Neural progenitor cell (in vitro differentiated cells): ENCODE measurements around the gene PIF1. TPM values are rescaled to one million over a fixed set of nuclear protein-coding genes. Genes with fewer than 3 reads are reported as not detected.

Experiments
- DNase-seq: peaks from one replicate; pipeline ENCODE4 v3.0.0-alpha.2; 2016; ENCODE audit warnings: low spot score
- H2AFZ ChIP-seq: fragments of 200-600 bp; sonication (generic); replicated peaks from 2 replicates; pipeline ENCODE4 v1.6.1; 2016; ENCODE audit warnings: antibody characterized with exemption
- H3F3A ChIP-seq: fragments of 200-600 bp; sonication (generic); 2 replicates; pipeline ENCODE4 v1.6.1; 2016; ENCODE audit warnings: antibody characterized with exemption, low read depth
- H3K27ac ChIP-seq: fragments of 200-600 bp; sonication (generic); 2 replicates; pipeline ENCODE4 v1.5.1; 2016; ENCODE audit warnings: mild to moderate bottlenecking
- H3K27me3 ChIP-seq: fragments of 200-600 bp; sonication (generic); 2 replicates; pipeline ENCODE4 v1.6.1; 2016; ENCODE audit warnings: mild to moderate bottlenecking, moderate library complexity
- H3K36me3 ChIP-seq: fragments of 200-600 bp; sonication (generic); 2 replicates; pipeline ENCODE4 v1.5.1; 2016
- H3K4me1 ChIP-seq: fragments of 200-600 bp; sonication (generic); 2 replicates; pipeline ENCODE4 v1.6.1; 2016; ENCODE audit warnings: mixed run types
- H3K4me2 ChIP-seq: fragments of 200-600 bp; sonication (generic); 2 replicates; pipeline ENCODE4 v1.6.1; 2016
- H3K4me3 ChIP-seq: fragments of 200-600 bp; sonication (generic); 2 replicates; pipeline ENCODE4 v1.5.1; 2016
- H3K79me2 ChIP-seq: fragments of 200-600 bp; sonication (generic); 2 replicates; pipeline ENCODE4 v1.6.1; 2016; ENCODE audit warnings: low read depth
- H3K9ac ChIP-seq: fragments of 200-600 bp; sonication (generic); 2 replicates; pipeline ENCODE4 v1.6.1; 2016
- H3K9me3 ChIP-seq: fragments of 200-600 bp; sonication (generic); 2 replicates; pipeline ENCODE4 v1.5.1; 2016; ENCODE audit warnings: low read depth
- H4K20me1 ChIP-seq: fragments of 200-600 bp; sonication (generic); 2 replicates; pipeline ENCODE4 v1.6.1; 2016; ENCODE audit warnings: low read depth
- H3K27ac Mint-ChIP-seq: 3 replicates; pipeline ENCODE4 v1.8.0; 2021; ENCODE audit warnings: mixed read lengths
- H3K27me3 Mint-ChIP-seq: 2 replicates; pipeline ENCODE4 v1.8.0; 2022; ENCODE audit warnings: low read depth, mild to moderate bottlenecking, inconsistent platforms, moderate library complexity, mixed read lengths; ENCODE audit not compliant: insufficient read depth
- H3K36me3 Mint-ChIP-seq: 3 replicates; pipeline ENCODE4 v1.8.0; 2021; ENCODE audit warnings: mixed read lengths
- H3K4me1 Mint-ChIP-seq: 3 replicates; pipeline ENCODE4 v1.8.0; 2021; ENCODE audit warnings: mixed read lengths
- H3K4me3 Mint-ChIP-seq: 3 replicates; pipeline ENCODE4 v1.8.0; 2021; ENCODE audit warnings: mild to moderate bottlenecking, moderate library complexity, mixed read lengths
- H3K9me3 Mint-ChIP-seq: 3 replicates; pipeline ENCODE4 v1.8.0; 2020; ENCODE audit warnings: mixed read lengths
- CTCF ChIP-seq: fragments of 200-600 bp; sonication (generic); IDR thresholded peaks from 2 replicates; pipeline ENCODE4 v1.5.1; 2017; ENCODE audit warnings: antibody characterized with exemption, mild to moderate bottlenecking
- EZH2 ChIP-seq: fragments of 200-600 bp; sonication (generic); IDR thresholded peaks from 2 replicates; pipeline ENCODE4 v1.6.1; 2017; ENCODE audit warnings: antibody characterized with exemption, mild to moderate bottlenecking, moderate library complexity
- EZH2phosphoT487 ChIP-seq: fragments of 200-600 bp; sonication (generic); IDR thresholded peaks from 2 replicates; pipeline ENCODE4 v1.6.1; 2017; ENCODE audit warnings: antibody characterized with exemption
- total RNA-seq: library from RNA; depleted of rRNA; stranded (reverse); fragments of >200 nt; gene quantifications from 2 replicates; pipeline ENCODE4 v1.2.3, GENCODE V29; 2015; ENCODE audit warnings: low replicate concordance

Gene PIF1
- total RNA-seq, 1 donor from 2014 or later, result 50.8 TPM

GRCh38 chr15:64774037-64774628 lies 51.3 kb downstream of the PIF1 start:
- H3K9me3 Mint-ChIP-seq, result no peaks in the 10 kb centered on the region
- Histone ChIP-seq H2AFZ (peak overlapping the region; percentile 46), H3K4me1 (peaks cover 14% of the 10 kb centered on the region), H3K36me3 (no peaks in the 10 kb centered on the region), H3K9me3 (no peaks in the 10 kb centered on the region), H3K27me3 (peaks cover 55% of the 10 kb centered on the region), H3K9ac (no peak overlapping the region), H3F3A (peaks cover 28% of the 10 kb centered on the region), H4K20me1 (no peaks in the 10 kb centered on the region), H3K4me2 (peak overlapping the region; percentile 82), H3K27ac (no peak overlapping the region), H3K79me2 (peaks cover 32% of the 10 kb centered on the region), H3K4me3 (peak overlapping the region; percentile 84)
- peak overlapping the region; percentile 90 for H3K4me3 Mint-ChIP-seq
- H3K27ac Mint-ChIP-seq, result peak overlapping the region; percentile 23
- H3K4me1 Mint-ChIP-seq, result peaks cover 29% of the 10 kb centered on the region
- no peaks in the 10 kb centered on the region for H3K36me3 Mint-ChIP-seq
- peaks cover 12% of the 10 kb centered on the region for H3K27me3 Mint-ChIP-seq
- TF ChIP-seq EZH2phosphoT487 (peak; percentile 21), EZH2 (peak; percentile 15), CTCF (no peak)
- DNase-seq, result no peak

- Histone ChIP-seq H2AFZ (no peak overlapping the region), H3K27me3 (peaks cover 53% of the 10 kb centered on the region), H3K4me1 (peaks cover 14% of the 10 kb centered on the region), H3K4me3 (no peak overlapping the region), H3K79me2 (peaks cover 34% of the 10 kb centered on the region), H3K4me2 (peak overlapping the region; percentile 82), H3K9me3 (no peaks in the 10 kb centered on the region), H3K27ac (no peak overlapping the region), H3K9ac (no peak overlapping the region), H4K20me1 (no peaks in the 10 kb centered on the region), H3F3A (peaks cover 28% of the 10 kb centered on the region), H3K36me3 (no peaks in the 10 kb centered on the region)
- DNase-seq, result no peak
- no peaks in the 10 kb centered on the region for H3K36me3 Mint-ChIP-seq
- H3K9me3 Mint-ChIP-seq, result no peaks in the 10 kb centered on the region
- H3K27me3 Mint-ChIP-seq, result peaks cover 12% of the 10 kb centered on the region
- H3K4me3 Mint-ChIP-seq, result peak overlapping the region; percentile 90
- TF ChIP-seq EZH2phosphoT487 (no peak), EZH2 (no peak), CTCF (no peak)
- no peak overlapping the region for H3K27ac Mint-ChIP-seq
- peaks cover 27% of the 10 kb centered on the region for H3K4me1 Mint-ChIP-seq
Observed at GRCh38 chr15:64773606-64774005, 51.8 kb downstream of the PIF1 start.

- no peak overlapping the region for H3K4me2 ChIP-seq
- H3K4me3 ChIP-seq, result no peak overlapping the region
- Mint-ChIP-seq H3K27ac (no peak overlapping the region), H3K4me3 (peak overlapping the region; percentile 90), H3K27me3 (peaks cover 10% of the 10 kb centered on the region), H3K36me3 (no peaks in the 10 kb centered on the region), H3K9me3 (no peaks in the 10 kb centered on the region), H3K4me1 (peaks cover 29% of the 10 kb centered on the region)
- H4K20me1 ChIP-seq, result no peaks in the 10 kb centered on the region
- H3K36me3 ChIP-seq, result no peaks in the 10 kb centered on the region
- H3K9me3 ChIP-seq, result no peaks in the 10 kb centered on the region
- no peak overlapping the region for H3K27ac ChIP-seq
- peaks cover 41% of the 10 kb centered on the region for H3K79me2 ChIP-seq
- H2AFZ ChIP-seq, result no peak overlapping the region
- peaks cover 46% of the 10 kb centered on the region for H3K27me3 ChIP-seq
- peaks cover 14% of the 10 kb centered on the region for H3K4me1 ChIP-seq
- TF ChIP-seq EZH2phosphoT487 (no peak), CTCF (no peak), EZH2 (no peak)
- H3K9ac ChIP-seq, result no peak overlapping the region
- DNase-seq, result no peak
- H3F3A ChIP-seq, result peaks cover 28% of the 10 kb centered on the region
Observed at GRCh38 chr15:64772964-64773363, 52.5 kb downstream of the PIF1 start.
